Lower lobe of right lung (tissue), 2 donors: Measurements from ENCODE around the gene SND1. TPM values are rescaled to one million over a fixed set of nuclear protein-coding genes. Genes with fewer than 3 reads are reported as not detected.

Experiments used
- ATAC-seq, 2 donors: fragments of 200-7000 bp; cut with Tn5 transposase; one replicate each; pipeline ENCODE4 v1.9.1; 2020 to 2022; ENCODE audit warnings: mild to moderate bottlenecking in 2 of 2, moderate library complexity in 2 of 2
- DNase-seq: peaks from one replicate; pipeline ENCODE4 v3.0.0-alpha.2; 2020
- H3K27ac ChIP-seq: fragments of 200-600 bp; one replicate; pipeline ENCODE4 v1.8.0; 2022
- H3K27me3 ChIP-seq: fragments of 200-600 bp; one replicate; pipeline ENCODE4 v1.8.0; 2022; ENCODE audit warnings: low read depth
- H3K36me3 ChIP-seq: fragments of 200-600 bp; one replicate; pipeline ENCODE4 v1.8.0; 2022; ENCODE audit warnings: mild to moderate bottlenecking
- H3K4me1 ChIP-seq: fragments of 200-600 bp; one replicate; pipeline ENCODE4 v1.8.0; 2022
- H3K4me3 ChIP-seq: fragments of 200-600 bp; one replicate; pipeline ENCODE4 v1.8.0; 2022; ENCODE audit warnings: mild to moderate bottlenecking
- H3K9me3 ChIP-seq: fragments of 200-600 bp; one replicate; pipeline ENCODE4 v1.8.0; 2022
- CTCF ChIP-seq: fragments of 200-600 bp; IDR thresholded peaks from one replicate; pipeline ENCODE4 v1.8.0; 2022; ENCODE audit warnings: antibody characterized with exemption, mild to moderate bottlenecking
- intact Hi-C: fragments of 100-400 bp; cut with DNase I; formaldehyde crosslinking; loops from one replicate; pipeline ENCODE4 v1.11.0; 2022
- total RNA-seq: library from RNA; stranded (reverse); fragmentation: NEBNext Ultra II Directional; extraction: Animal tissue kit (Norgen Biotek cat#: 25700); gene quantifications from one replicate; pipeline ENCODE4 v1.2.1, GENCODE V29; 2021
- donor health status: DM: no; HTN: yes; CAD: no; lungs with severe emphysema.

The SND1 gene
- total RNA-seq, 1 donor from 2014 or later: 142 TPM

- Histone ChIP-seq H3K27ac (no peak overlapping the region), H3K4me3 (no peak overlapping the region), H3K27me3 (no peaks in the 10 kb centered on the region), H3K4me1 (peaks cover 17% of the 10 kb centered on the region), H3K36me3 (no peaks in the 10 kb centered on the region), H3K9me3 (no peaks in the 10 kb centered on the region)
- DNase-seq (no peak), ATAC-seq (no peak)
- no peak for TF ChIP-seq CTCF
- intact Hi-C loops: no loop called here
Measured at GRCh38 chr7:127821146-127821545, 169.2 kb downstream of the SND1 start.

- intact Hi-C loops: no loop called here
- H3K27ac ChIP-seq: no peak overlapping the region
- ATAC-seq: peak; percentile 69 to 87
- no peak for TF ChIP-seq CTCF
- H3K9me3 ChIP-seq: no peaks in the 10 kb centered on the region
- peaks cover 13% of the 10 kb centered on the region for H3K4me1 ChIP-seq
- H3K27me3 ChIP-seq: no peaks in the 10 kb centered on the region
- no peak for DNase-seq
- H3K36me3 ChIP-seq: no peaks in the 10 kb centered on the region
- no peak overlapping the region for H3K4me3 ChIP-seq
Measured at GRCh38 chr7:127822822-127823508, 171.0 kb downstream of the SND1 start.

- intact Hi-C loops: no loop called here
- no peak for DNase-seq
Measured at GRCh38 chr7:127824682-127825081, 172.7 kb downstream of the SND1 start.

GRCh38 chr7:127828843-127829500 lies 177.0 kb downstream of the SND1 start:
- no peak for DNase-seq
- no peaks in the 10 kb centered on the region for H3K9me3 ChIP-seq
- H3K4me3 ChIP-seq: no peak overlapping the region
- ATAC-seq: no peak
- intact Hi-C loops: no loop called here
- H3K27ac ChIP-seq: no peak overlapping the region
- no peaks in the 10 kb centered on the region for H3K36me3 ChIP-seq
- no peak for TF ChIP-seq CTCF
- no peaks in the 10 kb centered on the region for H3K27me3 ChIP-seq
- no peaks in the 10 kb centered on the region for H3K4me1 ChIP-seq

More at GRCh38 chr7:127824682-127825081, 172.7 kb downstream of the SND1 start:
- Histone ChIP-seq H3K27me3 (no peaks in the 10 kb centered on the region), H3K4me1 (peaks cover 11% of the 10 kb centered on the region), H3K4me3 (no peak overlapping the region), H3K27ac (no peak overlapping the region), H3K9me3 (no peaks in the 10 kb centered on the region), H3K36me3 (no peaks in the 10 kb centered on the region)
- no peak for ATAC-seq
- TF ChIP-seq CTCF: no peak

GRCh38 chr7:127831318-127832219 lies 179.6 kb downstream of the SND1 start:
- DNase-seq: no peak
- no peak for TF ChIP-seq CTCF
- no peak for ATAC-seq

More at GRCh38 chr7:127831318-127832219, 179.6 kb downstream of the SND1 start:
- H3K4me3 ChIP-seq: no peak overlapping the region
- H3K27me3 ChIP-seq: no peaks in the 10 kb centered on the region
- H3K9me3 ChIP-seq: no peaks in the 10 kb centered on the region
- intact Hi-C loops: no loop called here
- no peak overlapping the region for H3K27ac ChIP-seq
- H3K4me1 ChIP-seq: no peaks in the 10 kb centered on the region
- H3K36me3 ChIP-seq: no peaks in the 10 kb centered on the region
